Fibroblast of pulmonary artery (primary cell): ENCODE measurements around the gene TAF4.

Experiments used
- DNase-seq: peaks from one replicate; pipeline ENCODE4 v3.0.0-alpha.2; 2010; ENCODE audit warnings: low read depth
- H3K4me3 ChIP-seq: replicated peaks from 2 replicates; pipeline ENCODE4 v1.5.1; 2011; ENCODE audit warnings: low read depth, mild to moderate bottlenecking, control low read depth, low read length, moderate library complexity
- TF ChIP-seq, protein P1 (sequence below): IDR thresholded peaks from 2 replicates; pipeline ENCODE4 v1.5.1; 2011; ENCODE audit warnings: mild to moderate bottlenecking, control low read depth, low read length, inconsistent platforms; ENCODE audit errors: missing control alignments

Gene TAF4

DNA sequence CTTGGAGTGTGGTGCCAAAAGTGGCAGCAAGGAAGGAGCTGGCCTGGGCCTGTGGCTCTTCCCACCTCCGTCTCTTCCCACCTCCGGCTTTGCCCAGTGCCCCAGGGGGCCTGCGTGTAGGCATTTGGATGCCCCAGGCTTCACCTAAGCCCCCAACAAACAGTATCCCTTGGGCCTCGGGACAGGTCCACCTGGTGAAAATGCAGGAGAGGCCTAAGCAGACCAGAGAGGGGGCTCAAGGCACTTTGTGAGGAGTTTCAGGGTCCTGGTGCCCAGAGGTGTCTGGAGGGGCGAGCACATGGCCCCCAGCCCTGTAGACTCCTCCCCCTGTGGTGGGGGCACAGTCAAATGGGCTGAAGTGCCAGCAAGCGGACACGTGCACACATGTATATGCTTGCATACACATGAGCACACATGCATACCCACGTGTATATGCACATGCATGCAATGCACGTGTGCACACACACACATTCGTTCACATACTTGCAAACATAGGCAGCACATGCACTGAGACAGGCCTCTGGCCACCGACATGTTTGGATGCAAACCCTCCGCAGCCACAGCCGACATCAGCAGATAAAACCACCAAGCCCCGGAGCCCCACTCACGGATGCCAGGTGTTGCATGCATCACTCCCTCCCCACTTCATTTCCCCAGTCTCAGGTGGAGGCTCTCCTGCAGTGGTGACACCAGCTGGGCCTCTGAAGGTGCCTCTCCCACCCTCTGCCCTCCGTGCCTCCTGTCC, 124.5 kb downstream of the TAF4 start:
- no peak for DNase-seq
- TF ChIP-seq, protein P1, sequence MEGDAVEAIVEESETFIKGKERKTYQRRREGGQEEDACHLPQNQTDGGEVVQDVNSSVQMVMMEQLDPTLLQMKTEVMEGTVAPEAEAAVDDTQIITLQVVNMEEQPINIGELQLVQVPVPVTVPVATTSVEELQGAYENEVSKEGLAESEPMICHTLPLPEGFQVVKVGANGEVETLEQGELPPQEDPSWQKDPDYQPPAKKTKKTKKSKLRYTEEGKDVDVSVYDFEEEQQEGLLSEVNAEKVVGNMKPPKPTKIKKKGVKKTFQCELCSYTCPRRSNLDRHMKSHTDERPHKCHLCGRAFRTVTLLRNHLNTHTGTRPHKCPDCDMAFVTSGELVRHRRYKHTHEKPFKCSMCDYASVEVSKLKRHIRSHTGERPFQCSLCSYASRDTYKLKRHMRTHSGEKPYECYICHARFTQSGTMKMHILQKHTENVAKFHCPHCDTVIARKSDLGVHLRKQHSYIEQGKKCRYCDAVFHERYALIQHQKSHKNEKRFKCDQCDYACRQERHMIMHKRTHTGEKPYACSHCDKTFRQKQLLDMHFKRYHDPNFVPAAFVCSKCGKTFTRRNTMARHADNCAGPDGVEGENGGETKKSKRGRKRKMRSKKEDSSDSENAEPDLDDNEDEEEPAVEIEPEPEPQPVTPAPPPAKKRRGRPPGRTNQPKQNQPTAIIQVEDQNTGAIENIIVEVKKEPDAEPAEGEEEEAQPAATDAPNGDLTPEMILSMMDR = no peak

GRCh38 chr20:61940491-61940890, 125.2 kb downstream of the TAF4 start:
- TF ChIP-seq, protein P1 = no peak
- no peak for DNase-seq
- no peak overlapping the region for H3K4me3 ChIP-seq

More for the DNA sequence above, 124.5 kb downstream of the TAF4 start:
- no peak overlapping the region for H3K4me3 ChIP-seq

GRCh38 chr20:61939691-61940360, 125.9 kb downstream of the TAF4 start:
- TF ChIP-seq, protein P1 = no peak
- no peak overlapping the region for H3K4me3 ChIP-seq
- no peak for DNase-seq

DNA sequence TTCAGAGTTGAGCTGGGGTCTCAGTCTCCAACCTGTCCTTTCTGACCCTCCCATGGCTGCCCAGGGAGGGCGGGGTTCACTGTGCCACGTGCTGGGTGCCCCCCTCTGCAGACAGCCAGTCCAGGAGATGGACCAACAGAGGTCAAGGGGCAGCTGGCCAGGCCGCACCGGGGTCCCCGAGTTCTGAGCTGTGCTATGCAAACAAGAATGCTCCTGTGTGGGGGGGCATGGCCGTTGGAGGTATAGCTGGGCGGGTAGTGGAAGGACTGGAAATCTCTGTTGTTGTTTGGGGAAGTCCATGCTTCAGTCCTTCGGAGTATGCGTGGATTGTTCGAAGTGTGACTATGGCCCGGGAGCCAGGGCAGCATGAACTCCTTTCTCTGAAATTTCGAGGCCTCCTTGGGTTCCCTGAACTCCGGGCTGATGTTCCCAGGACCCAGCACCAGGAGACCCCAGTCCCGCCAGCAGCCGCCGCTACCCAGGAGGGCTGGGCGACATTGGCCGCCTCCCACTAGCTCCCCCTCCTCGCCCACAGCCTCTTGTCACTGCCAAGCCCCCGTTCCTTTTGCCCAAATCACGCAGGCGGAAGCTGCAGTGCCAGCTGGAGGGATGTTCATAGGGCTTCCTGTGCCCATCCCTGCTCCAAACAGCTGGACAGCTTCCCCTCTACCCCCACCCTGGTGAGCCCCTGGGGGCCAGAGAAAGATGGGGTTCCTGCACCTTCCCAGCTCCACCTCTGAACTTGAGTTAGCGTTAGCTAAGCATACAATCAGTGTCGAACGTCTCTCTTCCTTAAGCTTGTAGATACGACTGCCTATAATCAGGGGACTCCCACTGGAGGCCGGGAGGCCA, 126.6 kb downstream of the TAF4 start:
- DNase-seq = no peak

GRCh38 chr20:61937963-61938838, 127.5 kb downstream of the TAF4 start:
- H3K4me3 ChIP-seq = no peak overlapping the region
- TF ChIP-seq, protein P1 = no peak
- no peak for DNase-seq

More for the DNA sequence above, 126.6 kb downstream of the TAF4 start:
- H3K4me3 ChIP-seq = no peak overlapping the region
- TF ChIP-seq, protein P1 = no peak
